ENCODE data around the gene CHRDL1.

Gene CHRDL1

DNA sequence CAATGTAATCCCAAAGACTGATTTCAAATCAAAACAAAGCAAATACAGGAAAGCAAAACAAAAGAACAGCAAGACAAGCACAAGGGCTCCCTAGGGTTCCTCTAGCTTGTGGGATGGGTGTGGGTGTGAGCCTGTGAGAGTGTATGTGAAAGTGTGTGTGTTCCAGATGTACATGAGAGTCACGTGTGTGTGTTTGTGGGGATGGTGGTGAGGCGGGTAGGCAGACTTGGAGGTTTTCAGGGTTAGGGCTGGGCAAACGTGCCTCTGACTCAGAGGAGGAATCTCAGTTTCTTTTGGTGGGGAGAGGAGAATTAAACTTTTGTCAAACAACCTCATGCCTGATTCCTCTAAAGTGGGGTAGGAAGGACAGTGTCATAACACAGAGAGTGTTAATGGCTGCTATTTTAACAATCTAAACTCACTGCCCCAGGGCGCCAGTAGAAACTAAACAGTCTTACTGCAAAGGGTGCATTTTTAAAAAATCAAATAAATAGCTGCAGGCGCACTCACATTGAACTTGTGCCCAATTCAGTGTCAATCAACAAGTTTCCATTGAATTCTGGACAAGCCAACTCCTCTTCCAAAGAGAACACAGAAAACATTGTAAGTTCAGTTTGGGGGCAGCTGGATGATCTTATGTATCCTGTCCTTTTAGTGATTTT, 51.8 kb downstream of the CHRDL1 start:
- no peaks in the 10 kb centered on the region for H3K36me3 ChIP-seq
- H3K27ac ChIP-seq: no peak overlapping the region
- H3K9me3 ChIP-seq: no peaks in the 10 kb centered on the region
- TF ChIP-seq, protein P1, sequence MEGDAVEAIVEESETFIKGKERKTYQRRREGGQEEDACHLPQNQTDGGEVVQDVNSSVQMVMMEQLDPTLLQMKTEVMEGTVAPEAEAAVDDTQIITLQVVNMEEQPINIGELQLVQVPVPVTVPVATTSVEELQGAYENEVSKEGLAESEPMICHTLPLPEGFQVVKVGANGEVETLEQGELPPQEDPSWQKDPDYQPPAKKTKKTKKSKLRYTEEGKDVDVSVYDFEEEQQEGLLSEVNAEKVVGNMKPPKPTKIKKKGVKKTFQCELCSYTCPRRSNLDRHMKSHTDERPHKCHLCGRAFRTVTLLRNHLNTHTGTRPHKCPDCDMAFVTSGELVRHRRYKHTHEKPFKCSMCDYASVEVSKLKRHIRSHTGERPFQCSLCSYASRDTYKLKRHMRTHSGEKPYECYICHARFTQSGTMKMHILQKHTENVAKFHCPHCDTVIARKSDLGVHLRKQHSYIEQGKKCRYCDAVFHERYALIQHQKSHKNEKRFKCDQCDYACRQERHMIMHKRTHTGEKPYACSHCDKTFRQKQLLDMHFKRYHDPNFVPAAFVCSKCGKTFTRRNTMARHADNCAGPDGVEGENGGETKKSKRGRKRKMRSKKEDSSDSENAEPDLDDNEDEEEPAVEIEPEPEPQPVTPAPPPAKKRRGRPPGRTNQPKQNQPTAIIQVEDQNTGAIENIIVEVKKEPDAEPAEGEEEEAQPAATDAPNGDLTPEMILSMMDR (IDR thresholded peaks at IDR 0.05): no peak
- no peaks in the 10 kb centered on the region for H3K27me3 ChIP-seq
- no peaks in the 10 kb centered on the region for H3K4me1 ChIP-seq (ENCODE audit: control insufficient read depth in 1 of 2, insufficient read depth in 1 of 2, low read depth in 1 of 2, low read length in 1 of 2)
- no peak overlapping the region for H3K4me3 ChIP-seq (ENCODE audit: low read depth in 1 of 2, low read length in 1 of 2)

DNA sequence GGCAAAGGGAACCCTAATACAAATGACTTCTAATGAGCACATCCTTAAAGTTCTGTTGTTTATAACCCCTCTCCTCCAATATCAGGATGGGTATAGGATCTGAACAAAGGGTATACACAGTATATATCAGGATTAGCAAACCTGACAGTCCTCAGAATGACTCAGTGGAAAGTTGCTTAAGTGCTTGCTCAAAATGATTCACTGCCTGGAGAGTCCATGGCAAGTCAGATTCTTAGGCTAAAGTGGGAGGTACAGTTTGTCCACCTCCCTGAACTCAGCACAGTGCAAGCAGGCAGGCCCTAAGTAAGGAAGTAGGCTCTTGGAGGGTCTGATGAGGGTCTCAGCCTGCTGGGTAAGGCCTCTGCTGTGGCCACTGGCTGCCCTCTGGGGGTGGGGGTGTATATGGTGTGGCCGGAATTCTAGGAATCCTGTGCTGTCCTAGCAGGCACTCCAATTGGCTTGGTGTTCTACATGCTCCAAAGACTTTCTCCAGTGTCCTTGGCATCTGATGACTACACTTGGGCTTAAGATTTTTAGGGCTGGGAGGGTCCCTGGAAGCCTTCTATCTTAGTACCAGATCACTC, 54.3 kb downstream of the CHRDL1 start:
- H3K27ac ChIP-seq: no peak overlapping the region
- H3K27me3 ChIP-seq: no peaks in the 10 kb centered on the region
- no peaks in the 10 kb centered on the region for H3K9me3 ChIP-seq
- H3K4me1 ChIP-seq (ENCODE audit: control insufficient read depth in 1 of 2, insufficient read depth in 1 of 2, low read depth in 1 of 2, low read length in 1 of 2): no peaks in the 10 kb centered on the region
- TF ChIP-seq, protein P1 (IDR thresholded peaks at IDR 0.05): no peak
- H3K4me3 ChIP-seq (ENCODE audit: low read depth in 1 of 2, low read length in 1 of 2): no peak overlapping the region
- H3K36me3 ChIP-seq: no peaks in the 10 kb centered on the region

DNA sequence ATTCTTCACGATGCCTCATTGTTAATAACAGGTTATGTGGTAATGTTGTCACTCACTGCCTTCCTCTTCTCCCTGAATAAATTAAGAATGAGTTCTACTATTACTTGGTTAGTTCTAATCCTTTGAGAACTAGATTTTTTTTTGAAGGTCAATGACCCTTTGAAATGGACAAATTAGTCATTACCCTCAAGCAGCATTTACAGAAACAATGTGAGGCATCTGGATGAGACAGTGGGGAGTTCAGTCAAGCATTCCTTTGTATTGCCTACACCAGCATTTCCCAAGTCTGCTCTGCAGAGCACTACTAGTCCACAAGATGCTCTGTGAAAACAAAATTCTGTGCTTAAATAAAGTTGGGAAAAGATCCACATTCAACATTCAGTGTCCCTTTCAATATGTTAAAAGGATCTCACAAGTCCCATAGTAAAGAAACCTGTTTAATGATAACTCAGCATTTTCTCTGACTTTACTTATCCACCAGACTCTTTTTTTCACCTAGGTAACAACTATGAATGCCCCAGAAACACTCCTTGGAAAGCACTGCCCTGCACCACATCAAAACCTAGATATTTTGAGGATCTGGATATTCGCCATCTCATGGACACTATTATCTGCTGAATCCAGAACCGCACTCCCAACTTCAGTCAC, 60.6 kb downstream of the CHRDL1 start:
- H3K27me3 ChIP-seq: no peaks in the 10 kb centered on the region
- no peaks in the 10 kb centered on the region for H3K4me1 ChIP-seq (ENCODE audit: control insufficient read depth in 1 of 2, insufficient read depth in 1 of 2, low read depth in 1 of 2, low read length in 1 of 2)
- H3K4me3 ChIP-seq (ENCODE audit: low read depth in 1 of 2, low read length in 1 of 2): no peak overlapping the region
- TF ChIP-seq, protein P1 (IDR thresholded peaks at IDR 0.05): no peak
- no peaks in the 10 kb centered on the region for H3K36me3 ChIP-seq
- H3K9me3 ChIP-seq: no peaks in the 10 kb centered on the region
- no peak overlapping the region for H3K27ac ChIP-seq

DNA sequence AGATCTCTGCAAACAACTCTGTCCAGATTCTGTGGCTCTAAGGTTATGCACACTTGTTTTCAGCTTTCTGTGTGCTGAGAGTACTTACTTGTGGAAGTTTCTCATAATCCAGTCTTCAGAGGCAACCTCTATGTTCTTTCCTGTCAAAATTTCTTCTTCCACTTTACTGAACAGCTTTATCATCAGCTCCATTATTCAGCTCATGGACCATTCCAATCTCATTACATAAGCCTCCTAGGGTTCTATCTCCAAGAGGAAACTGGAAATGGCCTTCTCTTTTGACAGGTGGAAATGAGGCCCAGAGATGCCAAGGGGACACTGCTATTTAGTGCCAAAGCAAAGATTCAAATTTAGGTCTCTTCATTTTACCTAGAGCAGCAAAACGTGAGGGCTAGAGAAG, 61.3 kb downstream of the CHRDL1 start:
- no peak overlapping the region for H3K4me3 ChIP-seq (ENCODE audit: low read depth in 1 of 2, low read length in 1 of 2)
- no peaks in the 10 kb centered on the region for H3K4me1 ChIP-seq (ENCODE audit: control insufficient read depth in 1 of 2, insufficient read depth in 1 of 2, low read depth in 1 of 2, low read length in 1 of 2)
- no peaks in the 10 kb centered on the region for H3K36me3 ChIP-seq
- H3K27me3 ChIP-seq: no peaks in the 10 kb centered on the region
- H3K27ac ChIP-seq: no peak overlapping the region
- H3K9me3 ChIP-seq: no peaks in the 10 kb centered on the region
- TF ChIP-seq, protein P1 (IDR thresholded peaks at IDR 0.05): no peak

DNA sequence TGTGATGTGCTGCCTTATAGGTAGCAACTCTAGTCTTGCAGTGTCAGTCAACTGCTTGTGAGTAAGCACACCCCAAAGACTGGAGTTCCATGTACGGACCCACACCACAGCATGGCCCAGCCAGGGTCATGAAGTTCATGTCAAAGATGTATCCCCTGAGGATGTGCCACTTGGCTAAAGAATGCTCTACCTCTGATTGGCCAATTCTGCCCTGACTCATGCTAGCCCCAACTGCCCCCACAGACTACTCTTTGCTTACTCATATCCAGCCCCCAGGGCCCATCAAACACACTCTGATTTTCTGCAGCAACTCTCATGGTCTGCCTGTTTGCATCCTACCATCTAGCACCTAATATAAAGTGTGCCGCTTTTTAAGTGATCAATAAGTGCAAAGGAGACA, 62.5 kb downstream of the CHRDL1 start:
- no peak overlapping the region for H3K4me3 ChIP-seq (ENCODE audit: low read depth in 1 of 2, low read length in 1 of 2)
- TF ChIP-seq, protein P1 (IDR thresholded peaks at IDR 0.05): no peak
- no peaks in the 10 kb centered on the region for H3K9me3 ChIP-seq
- no peaks in the 10 kb centered on the region for H3K4me1 ChIP-seq (ENCODE audit: control insufficient read depth in 1 of 2, insufficient read depth in 1 of 2, low read depth in 1 of 2, low read length in 1 of 2)
- no peaks in the 10 kb centered on the region for H3K27me3 ChIP-seq
- H3K36me3 ChIP-seq: no peaks in the 10 kb centered on the region
- no peak overlapping the region for H3K27ac ChIP-seq

Data from neutrophil (primary cell).